Liver (tissue), 9 donors: ENCODE results near the gene TBC1D3H. TPM values are rescaled to one million over a fixed set of nuclear protein-coding genes. Genes with fewer than 3 reads are reported as not detected.
"Not testable (repeated sequence)": the region's sequence is repeated elsewhere in the genome, so short reads cannot be mapped to it uniquely, and the experiment has no call there.

Experiments used
- DNase-seq: peaks from one replicate; pipeline ENCODE4 v3.0.0-alpha.2; 2017; ENCODE audit warnings: low spot score
- H3K27ac ChIP-seq, 2 donors: one replicate each; pipeline ENCODE4 v1.7.0; 2013; ENCODE audit warnings: inconsistent platforms in 2 of 2, low read length in 2 of 2, control low read depth in 1 of 2, low read depth in 1 of 2, mild to moderate bottlenecking in 1 of 2
- H3K27me3 ChIP-seq, 4 donors: one replicate each; pipeline versions ENCODE4 v1.6.1 to v1.7.0; 2013; ENCODE audit warnings: low read length in 3 of 4, inconsistent platforms in 1 of 4, mild to moderate bottlenecking in 1 of 4, moderate library complexity in 1 of 4; ENCODE audit not compliant: control insufficient read depth in 4 of 4, insufficient read depth in 4 of 4
- H3K36me3 ChIP-seq, 4 donors: one replicate each; pipeline versions ENCODE4 v1.6.1 to v1.7.0; 2013; ENCODE audit warnings: low read length in 3 of 4, mild to moderate bottlenecking in 3 of 4, low read depth in 1 of 4, moderate library complexity in 1 of 4; ENCODE audit not compliant: control insufficient read depth in 4 of 4, insufficient read depth in 3 of 4
- H3K4me1 ChIP-seq, 4 donors: one replicate each; pipeline versions ENCODE4 v1.6.1 to v1.7.0; 2013; ENCODE audit warnings: low read length in 3 of 4, mild to moderate bottlenecking in 3 of 4, moderate library complexity in 1 of 4; ENCODE audit not compliant: control insufficient read depth in 4 of 4, insufficient read depth in 4 of 4
- H3K4me3 ChIP-seq, 3 donors: one replicate each; pipeline versions ENCODE4 v1.6.1 to v1.7.0; 2013; ENCODE audit warnings: low read length in 3 of 3, control low read depth in 1 of 3, low read depth in 1 of 3, mild to moderate bottlenecking in 1 of 3
- H3K9ac ChIP-seq, 2 donors: one replicate each; pipeline ENCODE4 v1.7.0; 2013; ENCODE audit warnings: low read length in 2 of 2, mild to moderate bottlenecking in 2 of 2, moderate library complexity in 2 of 2, control low read depth in 1 of 2, low read depth in 1 of 2
- H3K9me3 ChIP-seq, 4 donors: one replicate each; pipeline versions ENCODE4 v1.6.1 to v1.7.0; 2013; ENCODE audit warnings: low read length in 3 of 4; ENCODE audit not compliant: control insufficient read depth in 4 of 4
- WGBS: extraction: QIAGEN DNeasy Blood & Tissue Kit; methylation state at CpG from one replicate; pipeline ENCODE4 v1.1.7; 2013; 5-methylcytosine and 5-hydroxymethylcytosine counted together
- polyA plus RNA-seq, 2 donors: library from polyadenylated mRNA; stranded (reverse) in 1 of 2; unstranded in 1 of 2; fragments of 200-250 nt in 1 of 2; fragments of >200 nt in 1 of 2; fragmentation: Nextera tagmentation in 1 of 2; extraction: Ambion mirVana in 1 of 2; gene quantifications; one replicate each; pipeline versions ENCODE4 v1.2.1 to v1.2.3, GENCODE V29; 2013 to 2015
- total RNA-seq, 2 donors: library from RNA; depleted of rRNA; stranded (reverse); fragments of >200 nt; gene quantifications; one replicate each; pipeline ENCODE4 v1.2.3, GENCODE V29; 2014
- donor health status: healthy.
- donor health status: healthy.
- donor health status: healthy.
- donor health status: healthy.
- donor health status: healthy.

Gene TBC1D3H
- total RNA-seq (not detected), polyA plus RNA-seq (under 1 TPM in 1 of 2 donors, not detected in 1; 0.08 TPM)

DNA sequence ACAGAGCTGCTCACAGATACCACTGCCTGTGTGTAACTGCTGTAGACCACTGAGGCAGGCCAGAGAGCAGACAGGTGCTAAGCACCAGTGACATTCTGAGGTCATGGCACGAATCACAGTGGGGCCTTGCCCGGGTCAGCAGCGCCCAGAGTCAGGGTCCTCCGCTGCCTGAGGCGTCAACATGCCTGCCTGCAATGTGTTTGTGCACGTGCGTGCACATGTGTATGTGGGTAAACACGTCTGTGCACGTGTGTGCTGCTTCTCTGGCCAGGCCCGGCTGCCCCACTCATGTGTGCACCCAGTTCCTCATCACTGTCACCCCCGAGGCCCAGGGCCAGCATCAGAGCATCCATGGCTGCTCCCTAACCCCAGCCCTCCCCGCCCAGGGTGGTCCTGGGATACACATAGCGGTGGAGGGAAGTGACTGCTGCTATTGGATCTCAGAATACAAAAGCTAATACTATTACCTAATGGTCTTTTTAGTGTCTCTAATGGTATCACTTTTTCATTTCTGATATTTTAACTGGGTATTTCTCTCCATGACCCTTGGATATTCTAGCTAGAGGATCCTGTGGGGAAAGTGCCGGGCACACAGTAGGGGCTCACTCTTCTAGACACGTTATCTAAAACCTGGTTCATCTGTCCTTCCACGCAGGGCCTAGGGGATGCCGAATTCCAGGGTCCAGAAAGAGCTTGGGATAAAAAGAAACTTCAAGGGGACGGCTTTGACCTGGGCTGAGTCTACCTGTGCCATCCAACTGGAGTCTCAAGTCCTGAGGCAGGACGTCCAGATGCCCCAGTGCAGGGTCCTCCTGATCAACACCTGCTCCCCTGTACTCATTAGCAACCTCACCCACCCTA is at the start of gene TBC1D3H:
Gene TBC1D3H, minus strand, starts transcription at position 51 of the 861 bp plus-strand sequence. CDS start 1,540 bp downstream, outside the sequence.
- not testable (repeated sequence) for DNase-seq, H3K9me3 ChIP-seq, H3K27ac ChIP-seq, H3K4me3 ChIP-seq, H3K4me1 ChIP-seq, H3K9ac ChIP-seq, H3K36me3 ChIP-seq, H3K27me3 ChIP-seq
- 80% methylated on average over 19 of the region's 19 CpGs for WGBS

DNA sequence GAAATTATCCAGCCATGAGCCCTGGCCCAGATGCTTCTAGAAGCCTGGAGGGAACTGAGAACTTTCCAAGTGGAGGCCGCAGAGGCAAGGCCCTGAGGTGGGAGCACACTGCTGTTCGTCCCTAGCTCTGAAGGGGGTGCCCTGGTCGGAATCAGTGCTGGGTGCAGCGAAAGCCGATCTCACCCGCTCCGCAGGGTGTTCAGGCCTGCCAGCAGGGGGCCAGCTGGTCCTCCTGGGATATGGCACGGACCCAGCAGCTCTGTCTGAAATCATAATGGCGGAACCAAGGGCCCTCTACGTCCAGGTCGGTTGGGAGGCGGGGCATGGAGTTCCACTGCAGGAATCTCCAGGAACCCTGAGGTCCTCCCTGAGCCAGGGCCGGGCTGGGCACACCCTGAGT is 40.7 kb upstream of the TBC1D3H start:
- H3K36me3 ChIP-seq, H3K4me3 ChIP-seq, H3K4me1 ChIP-seq, H3K27me3 ChIP-seq, H3K9ac ChIP-seq, H3K27ac ChIP-seq, DNase-seq, H3K9me3 ChIP-seq: not testable (repeated sequence)
- WGBS, result 78% methylated on average over 7 of the region's 13 CpGs

DNA sequence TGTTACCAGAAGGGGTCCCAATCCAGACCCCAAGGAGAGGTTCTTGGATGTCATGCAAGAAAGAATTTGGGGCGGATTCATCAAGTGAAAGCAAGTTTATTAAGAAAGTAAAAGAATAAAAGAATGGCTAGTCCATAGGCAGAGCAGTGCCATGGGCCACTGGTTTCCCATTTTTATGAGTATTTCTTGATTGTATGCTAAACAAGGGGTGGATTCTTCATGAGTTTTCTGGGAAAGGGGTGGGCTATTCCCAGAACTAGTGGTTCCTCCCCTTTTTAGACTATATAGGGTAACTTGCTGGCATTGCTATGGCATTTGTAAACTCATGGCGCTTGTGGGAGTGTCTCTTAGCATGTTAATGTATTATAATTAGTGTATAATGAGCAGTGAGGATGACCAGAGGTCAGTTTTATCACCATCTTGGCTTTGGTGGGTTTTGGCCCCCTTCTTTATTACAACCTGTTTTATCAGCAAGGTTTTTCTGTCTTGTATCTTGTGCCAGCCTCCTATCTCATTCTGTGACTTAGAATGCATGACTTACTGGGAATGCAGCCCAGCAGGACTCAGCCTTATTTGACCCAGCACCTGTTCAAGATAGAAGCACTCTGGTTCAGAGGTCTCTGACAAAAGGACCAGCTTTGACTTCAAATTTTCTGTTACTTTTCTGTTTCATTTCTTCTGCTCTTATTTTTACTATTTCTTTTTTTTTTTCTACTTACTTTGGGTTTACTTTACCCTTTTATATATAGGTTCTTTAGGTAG is 27.1 kb upstream of the TBC1D3H start:
- H3K36me3 ChIP-seq, H3K4me3 ChIP-seq, H3K4me1 ChIP-seq, DNase-seq, H3K9me3 ChIP-seq, H3K27ac ChIP-seq, H3K9ac ChIP-seq, H3K27me3 ChIP-seq: not testable (repeated sequence)
- no CpG with 5 or more reads among the region's 2 CpGs for whole genome bisulfite sequencing

DNA sequence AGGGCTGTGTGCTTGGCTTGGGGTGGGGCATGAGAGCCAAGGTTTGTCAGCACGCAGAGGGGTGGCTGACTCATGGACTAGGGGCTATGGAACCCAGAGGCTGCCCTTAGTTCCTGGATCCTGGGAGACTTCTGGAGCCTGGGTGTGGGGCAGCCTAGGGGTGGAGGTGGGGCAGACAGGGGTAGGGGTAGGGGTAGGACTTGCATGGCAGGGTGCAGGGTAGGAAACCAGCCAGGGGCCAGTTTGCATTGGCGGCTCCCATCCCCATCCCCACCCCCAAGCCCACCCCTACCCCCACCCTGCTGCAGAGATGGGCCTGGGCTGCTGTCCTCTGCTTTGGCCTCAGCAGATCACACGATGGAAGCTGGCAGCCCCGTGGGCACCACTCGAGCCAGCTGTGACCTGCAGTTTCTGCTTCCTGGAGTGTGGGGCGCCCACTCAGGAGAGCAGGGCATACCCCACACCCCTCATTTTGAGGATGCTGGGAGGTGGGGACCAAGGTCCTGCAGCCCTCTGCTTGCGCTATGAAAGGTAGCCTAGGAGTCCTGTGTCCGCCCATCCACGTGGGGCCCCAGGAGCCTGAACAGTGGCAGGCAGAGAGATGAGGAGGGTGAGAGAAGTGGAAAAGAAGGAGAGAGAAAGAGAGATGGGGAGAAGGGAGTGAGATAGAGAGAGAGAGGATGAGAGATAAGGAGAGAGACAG is 2.9 kb upstream of the TBC1D3H start:
- H3K27ac ChIP-seq, H3K4me1 ChIP-seq, H3K9me3 ChIP-seq, H3K36me3 ChIP-seq, H3K27me3 ChIP-seq, DNase-seq, H3K4me3 ChIP-seq, H3K9ac ChIP-seq: not testable (repeated sequence)
- WGBS, result 84% methylated on average over 5 of the region's 9 CpGs

DNA sequence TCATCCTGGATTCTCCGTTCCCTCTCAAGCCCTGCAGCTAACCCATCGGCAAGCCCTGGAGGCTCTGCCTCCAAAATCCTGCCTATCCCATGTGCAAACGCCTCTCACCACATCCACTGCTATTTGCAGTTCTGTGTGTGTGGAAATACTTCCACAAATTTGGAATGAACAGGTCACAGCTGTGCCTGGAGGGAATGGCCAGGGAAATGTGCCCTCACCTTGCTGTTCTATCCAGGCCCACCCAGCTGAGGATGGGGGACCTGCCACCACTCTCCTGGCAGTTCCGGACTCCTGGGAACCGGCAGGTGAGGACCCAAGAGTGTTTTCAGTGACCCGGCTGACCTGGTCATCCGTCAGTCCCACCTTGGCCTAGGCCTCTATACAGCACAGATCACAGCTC is 12.3 kb downstream of the TBC1D3H start:
- H3K9ac ChIP-seq, H3K27me3 ChIP-seq, H3K36me3 ChIP-seq, DNase-seq, H3K9me3 ChIP-seq, H3K4me3 ChIP-seq, H3K27ac ChIP-seq, H3K4me1 ChIP-seq: not testable (repeated sequence)
- 81% methylated on average over 1 of the region's 7 CpGs for WGBS

DNA sequence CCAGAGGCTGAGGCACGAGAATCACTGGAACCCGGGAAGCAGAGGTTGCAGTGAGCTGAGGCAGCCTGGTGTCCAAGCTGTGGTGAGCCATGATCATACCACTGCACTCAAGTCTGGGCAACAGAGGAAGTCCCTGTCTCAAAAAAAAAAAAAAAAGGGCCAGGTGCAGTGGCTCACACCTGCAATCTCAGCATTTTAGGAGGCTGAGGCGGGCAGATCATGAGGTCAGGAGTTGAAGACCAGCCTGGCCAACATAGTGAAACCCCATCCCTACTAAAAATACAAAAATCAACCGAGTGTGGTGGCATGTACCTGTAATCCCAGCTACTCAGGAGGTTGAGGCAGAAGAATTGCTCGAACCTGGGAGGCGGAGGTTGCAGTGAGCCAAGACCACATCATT is 25.7 kb downstream of the TBC1D3H start:
- WGBS, result 98% methylated on average over 4 of the region's 6 CpGs
- not testable (repeated sequence) for H3K4me3 ChIP-seq, H3K9ac ChIP-seq, H3K27ac ChIP-seq, H3K36me3 ChIP-seq, H3K9me3 ChIP-seq, DNase-seq, H3K4me1 ChIP-seq, H3K27me3 ChIP-seq
